Bone marrow (tissue), 2 donors: ENCODE measurements around the gene RPL37.
"Not testable (repeated sequence)": the region's sequence is repeated elsewhere in the genome, so short reads cannot be mapped to it uniquely, and the experiment has no call there.

Source experiments
- DNase-seq, 2 donors: peaks; one replicate each; lab custom pipeline; 2025; lab: John Stamatoyannopoulos, UW

Gene RPL37

GRCh38 chr5:40797273-40798011, 37.6 kb downstream of the RPL37 start:
- peak; percentile 64 to 65 for DNase-seq

DNA sequence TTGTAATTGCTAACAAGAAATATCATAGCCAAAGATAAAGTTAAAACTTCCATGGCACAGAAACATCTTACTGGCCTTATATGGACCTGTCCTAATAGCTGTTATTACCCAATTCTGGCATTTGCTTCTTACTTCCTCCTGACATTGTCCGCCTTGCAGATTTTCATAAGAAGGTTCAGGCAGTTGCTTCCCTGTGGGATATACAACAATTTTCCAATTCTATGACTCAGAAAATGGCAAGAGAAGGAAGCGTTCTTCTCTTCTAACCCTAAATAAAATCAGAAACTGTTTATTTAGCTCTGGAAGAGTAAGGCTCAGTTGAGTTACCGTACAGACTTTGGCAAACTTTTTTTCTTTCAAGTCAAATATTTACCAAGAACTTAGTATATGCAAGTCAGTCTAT, 38.5 kb downstream of the RPL37 start:
- DNase-seq, result no peak

- DNase-seq, result not testable (repeated sequence)
These were observed 40.1 kb downstream of the RPL37 start for GRCh38 chr5:40794877-40795276.

DNA sequence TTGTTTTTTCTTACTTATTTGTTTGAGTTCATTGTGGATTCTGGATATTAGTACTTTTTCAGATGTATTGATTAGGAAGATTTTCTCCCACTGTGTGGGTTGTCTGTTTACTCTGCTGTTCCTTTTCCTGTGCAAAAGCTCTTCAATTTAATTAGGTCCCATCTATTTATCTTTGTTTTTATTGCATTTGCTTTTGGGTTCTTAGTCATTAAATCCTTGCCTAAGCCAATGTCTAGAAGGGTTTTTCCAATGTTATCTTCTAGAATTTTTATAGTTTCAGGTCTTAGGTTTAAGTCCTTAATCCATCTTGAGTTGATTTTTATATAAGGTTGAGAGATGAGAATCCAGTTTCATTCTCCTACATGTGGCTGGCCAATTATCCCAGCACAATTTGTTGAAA, 40.7 kb downstream of the RPL37 start:
- DNase-seq, result not testable (repeated sequence)

GRCh38 chr5:40792691-40793090, 42.3 kb downstream of the RPL37 start:
- DNase-seq, result not testable (repeated sequence)

- no peak for DNase-seq
These were observed 43.3 kb downstream of the RPL37 start for GRCh38 chr5:40791715-40792139.

DNA sequence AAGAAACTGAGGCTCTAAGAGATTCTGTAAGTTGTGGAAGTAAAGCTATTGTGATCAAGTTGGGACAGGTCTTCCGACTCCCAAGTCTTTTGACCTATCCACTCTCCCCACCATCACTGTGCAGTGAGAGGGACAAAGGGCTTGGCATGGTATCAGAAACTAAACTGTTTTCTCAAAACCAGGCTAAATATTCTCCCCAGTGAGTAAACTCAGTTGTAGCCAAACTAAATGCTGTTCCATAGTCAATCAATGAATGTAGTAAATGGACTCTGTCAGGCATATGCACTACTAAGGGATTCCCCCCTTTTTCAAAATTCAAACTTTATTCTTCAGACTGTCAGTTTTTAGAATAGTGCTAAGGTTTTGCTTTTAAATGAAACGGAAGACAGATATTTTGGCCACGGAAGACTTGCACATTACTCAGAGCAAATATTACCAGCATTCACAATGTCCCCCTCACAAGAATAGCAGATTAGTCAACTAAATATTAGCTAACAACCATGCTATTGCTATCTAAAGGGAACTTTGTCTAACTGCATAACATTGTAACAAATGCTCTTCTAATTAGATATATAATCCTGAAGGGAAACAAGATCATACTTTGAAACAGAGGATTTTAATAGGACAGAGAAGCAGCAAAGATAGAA, 44.0 kb downstream of the RPL37 start:
- DNase-seq, result no peak

GRCh38 chr5:40788941-40789340, 46.1 kb downstream of the RPL37 start:
- DNase-seq, result not testable (repeated sequence)

DNA sequence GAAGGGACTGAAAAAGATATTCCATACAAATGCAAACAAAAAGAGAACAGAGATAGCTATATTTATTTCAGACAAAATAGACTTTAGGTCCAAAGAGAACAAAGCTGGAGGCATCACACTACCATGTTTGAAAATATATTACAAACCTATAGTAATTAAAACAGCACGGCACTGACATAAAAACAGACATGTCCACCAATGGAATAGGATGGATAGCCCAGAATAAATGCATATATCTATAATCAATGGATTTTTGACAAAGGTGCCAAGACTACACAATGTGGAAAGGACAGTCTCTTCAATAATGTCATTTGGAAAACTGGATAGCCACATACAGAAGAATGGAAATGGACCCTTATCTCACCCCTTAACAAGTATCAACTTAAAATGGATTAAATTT, 47.0 kb downstream of the RPL37 start:
- DNase-seq, result no peak

- DNase-seq, result not testable (repeated sequence)
These were observed 48.4 kb downstream of the RPL37 start for GRCh38 chr5:40786664-40787063.

GRCh38 chr5:40784916-40785315, 50.1 kb downstream of the RPL37 start:
- DNase-seq, result no peak

DNA sequence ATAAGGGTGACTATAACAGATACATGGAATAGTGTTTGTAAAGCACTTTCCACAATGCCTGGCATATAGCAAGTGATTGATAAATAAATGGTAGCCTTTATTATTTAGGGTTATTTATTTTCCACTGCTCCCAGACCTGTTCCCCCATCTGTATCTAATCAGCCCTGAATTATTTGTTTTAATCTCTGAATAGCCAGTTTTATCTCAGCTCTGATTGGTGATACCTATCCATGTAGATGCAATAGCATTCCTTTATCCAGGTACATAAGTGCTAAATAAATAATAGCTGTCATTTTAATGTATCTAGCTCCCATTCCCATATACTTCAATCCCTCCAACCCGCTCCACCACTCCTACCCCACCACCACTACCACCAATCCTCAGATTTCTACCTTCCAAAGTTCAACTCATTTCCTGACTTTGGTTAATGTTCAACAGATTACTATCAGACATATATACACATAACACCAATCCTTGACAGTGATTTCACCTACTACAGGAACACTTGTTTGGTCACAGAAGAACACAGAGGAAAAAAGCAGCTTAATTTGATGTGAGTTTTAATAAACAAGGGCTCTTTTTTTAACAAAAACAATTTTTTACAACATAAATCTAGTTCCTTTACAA, 50.9 kb downstream of the RPL37 start:
- DNase-seq, result no peak

GRCh38 chr5:40781843-40782409, 53.1 kb downstream of the RPL37 start:
- DNase-seq, result no peak

GRCh38 chr5:40780858-40781257, 54.2 kb downstream of the RPL37 start:
- no peak for DNase-seq

- no peak for DNase-seq
These were observed 54.8 kb downstream of the RPL37 start for GRCh38 chr5:40780199-40780598.

- DNase-seq, result no peak
These were observed 55.5 kb downstream of the RPL37 start for GRCh38 chr5:40779561-40779960.

DNA sequence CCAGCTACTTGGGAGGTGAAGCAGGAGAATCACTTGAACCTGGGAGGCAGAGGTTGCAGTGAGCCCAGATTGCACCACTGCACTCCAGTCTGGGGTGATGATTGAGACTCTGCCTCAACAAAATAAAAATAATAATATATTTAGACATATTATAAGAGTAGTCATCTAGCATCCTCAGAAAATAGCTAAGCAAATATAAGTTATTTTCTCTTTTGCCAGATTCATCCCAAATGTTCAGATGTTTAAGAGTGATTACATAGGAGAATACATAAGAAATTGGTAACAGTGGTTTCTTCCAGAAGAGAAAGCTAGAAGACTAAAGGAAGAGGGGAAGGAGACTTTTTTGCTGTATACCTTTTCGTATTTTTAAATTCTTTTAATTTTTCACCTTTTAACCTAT, 56.9 kb downstream of the RPL37 start:
- DNase-seq, result no peak

DNA sequence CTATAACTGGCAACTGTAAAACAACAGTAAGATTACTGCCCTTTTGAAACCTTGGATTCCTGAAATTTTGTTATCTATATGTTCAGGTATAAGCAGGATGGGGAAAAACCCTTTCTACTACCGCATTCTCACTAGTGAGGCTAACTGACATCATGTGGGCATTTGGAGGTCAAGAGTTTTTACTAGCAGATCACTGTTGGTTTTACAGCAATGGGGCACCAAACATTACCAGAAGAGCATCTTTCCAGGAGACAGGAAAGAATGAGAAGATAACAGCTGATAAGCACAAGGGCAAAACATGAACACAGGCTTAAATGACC, 58.4 kb downstream of the RPL37 start:
- DNase-seq, result no peak

GRCh38 chr5:40775846-40776657, 59.0 kb downstream of the RPL37 start:
- DNase-seq, result no peak
